ENCODE results near the gene RAPGEF6.

GRCh38 chr5:131630208-131630962 is 4.6 kb downstream of the RAPGEF6 start:
- TF ChIP-seq CTCF (IDR thresholded peaks at IDR 0.05) (no peak), EP300 (IDR thresholded peaks at IDR 0.05) (no peak), POLR2A (IDR thresholded peaks at IDR 0.05) (no peak), POLR2AphosphoS5 (IDR thresholded peaks at IDR 0.05) (no peak)
